Suppressor macrophage treated with lipopolysaccharide for 4 hours (primary cell): Measurements from ENCODE around the gene TMEM128.
A peak's percentile ranks its signal among the peaks of the same experiment; 100 is the strongest.
"Not testable (repeated sequence)": the region's sequence is repeated elsewhere in the genome, so short reads cannot be mapped to it uniquely, and the experiment has no call there.

Experiments
- DNase-seq: peaks from one replicate; pipeline ENCODE4 v3.0.0-alpha.2; 2020

Gene TMEM128

GRCh38 chr4:4254199-4254598 lies 6.2 kb upstream of the TMEM128 start:
- DNase-seq = no peak

GRCh38 chr4:4249866-4250265 lies 1.8 kb upstream of the TMEM128 start:
- no peak for DNase-seq

GRCh38 chr4:4249342-4249741 lies 1.3 kb upstream of the TMEM128 start:
- not testable (repeated sequence) for DNase-seq

- DNase-seq = no peak
Observed at GRCh38 chr4:4248885-4249203, 821 bp upstream of the TMEM128 start.

- peak; percentile 19 for DNase-seq
Observed at GRCh38 chr4:4247696-4248028, 361 bp downstream of the TMEM128 start.

GRCh38 chr4:4245172-4245571 lies 2.9 kb downstream of the TMEM128 start:
- no peak for DNase-seq

GRCh38 chr4:4239551-4239950 lies 8.5 kb downstream of the TMEM128 start:
- not testable (repeated sequence) for DNase-seq

- DNase-seq = no peak
Observed at GRCh38 chr4:4233610-4234009, 14.4 kb downstream of the TMEM128 start.

- DNase-seq = no peak
Observed at GRCh38 chr4:4228356-4228668, 19.7 kb downstream of the TMEM128 start.

GRCh38 chr4:4227510-4228355 lies 20.3 kb downstream of the TMEM128 start:
- DNase-seq = no peak

- DNase-seq = no peak
Observed at GRCh38 chr4:4226606-4227438, 21.2 kb downstream of the TMEM128 start, which contains the start of gene OTOP1. Gene OTOP1, minus strand, starts transcription at chr4:4226929. Its CDS starts 65 bp downstream, at chr4:4226864.

- DNase-seq = no peak
Observed at GRCh38 chr4:4225915-4226605, 22.0 kb downstream of the TMEM128 start.

- DNase-seq = no peak
Observed at GRCh38 chr4:4217113-4217512, 30.9 kb downstream of the TMEM128 start.

GRCh38 chr4:4216648-4217047 lies 31.4 kb downstream of the TMEM128 start:
- DNase-seq = no peak

GRCh38 chr4:4213674-4214073 lies 34.3 kb downstream of the TMEM128 start:
- DNase-seq = not testable (repeated sequence)

- no peak for DNase-seq
Observed at GRCh38 chr4:4206204-4206603, 41.8 kb downstream of the TMEM128 start.

- DNase-seq = no peak
Observed at GRCh38 chr4:4204401-4204745, 43.6 kb downstream of the TMEM128 start.

GRCh38 chr4:4203688-4204400 lies 44.2 kb downstream of the TMEM128 start:
- no peak for DNase-seq

GRCh38 chr4:4202510-4202909 lies 45.5 kb downstream of the TMEM128 start:
- DNase-seq = no peak

GRCh38 chr4:4200624-4201023 lies 47.4 kb downstream of the TMEM128 start:
- DNase-seq = no peak

GRCh38 chr4:4195354-4195753 lies 52.7 kb downstream of the TMEM128 start:
- DNase-seq = no peak

- not testable (repeated sequence) for DNase-seq
Observed at GRCh38 chr4:4188557-4188956, 59.5 kb downstream of the TMEM128 start.
